Activated naive CD8-positive, alpha-beta T cell (primary cell): ENCODE data around the gene PDE2A.

ENCODE experiments used
- H3K27ac Mint-ChIP-seq: one replicate; pipeline ENCODE4 v1.8.0; 2021; ENCODE audit warnings: mixed read lengths
- H3K27me3 Mint-ChIP-seq: one replicate; pipeline ENCODE4 v1.8.0; 2021; ENCODE audit warnings: mixed read lengths
- H3K36me3 Mint-ChIP-seq: one replicate; pipeline ENCODE4 v1.8.0; 2021; ENCODE audit warnings: mixed read lengths
- H3K4me1 Mint-ChIP-seq: one replicate; pipeline ENCODE4 v1.8.0; 2021; ENCODE audit warnings: low read depth, mixed read lengths
- H3K4me3 Mint-ChIP-seq: one replicate; pipeline ENCODE4 v1.8.0; 2021; ENCODE audit warnings: mild to moderate bottlenecking, mixed read lengths
- H3K9me3 Mint-ChIP-seq: one replicate; pipeline ENCODE4 v1.8.0; 2021; ENCODE audit warnings: low read depth, mixed read lengths

Gene PDE2A

GRCh38 chr11:72673943-72674828 is at the start of gene PDE2A:
PDE2A (minus strand) TSS chr11:72674422; CDS start chr11:72674207, 215 bp downstream.
- no peak within 1 kb of the TSS for H3K4me3 Mint-ChIP-seq
- peaks cover 36% of the 10 kb centered on the region for H3K27me3 Mint-ChIP-seq
- H3K9me3 Mint-ChIP-seq = no peaks in the 10 kb centered on the region
- H3K4me1 Mint-ChIP-seq = peaks cover 5% of the 10 kb centered on the region
- H3K27ac Mint-ChIP-seq = no peak within 1 kb of the TSS
- no peaks in the 10 kb centered on the region for H3K36me3 Mint-ChIP-seq

GRCh38 chr11:72723508-72723907 is 49.3 kb upstream of the PDE2A start:
- H3K27ac Mint-ChIP-seq = no peak overlapping the region
- peaks cover 48% of the 10 kb centered on the region for H3K4me1 Mint-ChIP-seq
- peaks cover 3% of the 10 kb centered on the region for H3K36me3 Mint-ChIP-seq
- H3K4me3 Mint-ChIP-seq = peak overlapping the region; percentile 30
- H3K9me3 Mint-ChIP-seq = no peaks in the 10 kb centered on the region
- H3K27me3 Mint-ChIP-seq = no peaks in the 10 kb centered on the region

GRCh38 chr11:72722050-72722748 is 48.0 kb upstream of the PDE2A start:
- Mint-ChIP-seq H3K4me3 (peak overlapping the region; percentile 99), H3K4me1 (peaks cover 54% of the 10 kb centered on the region), H3K9me3 (no peaks in the 10 kb centered on the region), H3K36me3 (peaks cover 3% of the 10 kb centered on the region), H3K27me3 (no peaks in the 10 kb centered on the region), H3K27ac (peak overlapping the region; percentile 98)

DNA sequence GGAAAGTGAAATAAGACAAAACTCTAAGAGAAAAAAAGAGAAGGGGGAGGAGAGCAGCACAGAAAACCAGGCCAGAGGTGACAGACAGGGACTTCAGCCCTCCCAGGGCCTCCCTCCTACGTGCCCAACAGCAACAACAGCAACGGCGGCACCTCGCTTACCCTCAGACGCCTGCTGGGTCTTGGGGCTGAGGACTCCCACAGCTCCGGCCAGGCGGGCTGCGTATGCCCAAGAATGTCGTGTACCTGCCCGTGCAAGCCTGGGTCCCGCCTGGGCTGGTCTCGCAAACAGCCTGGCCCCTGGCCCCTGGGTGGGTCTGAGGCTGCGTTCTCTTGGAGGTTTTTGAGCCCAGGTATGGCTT is 47.4 kb upstream of the PDE2A start:
- Mint-ChIP-seq H3K27me3 (no peaks in the 10 kb centered on the region), H3K9me3 (no peaks in the 10 kb centered on the region), H3K4me1 (peaks cover 54% of the 10 kb centered on the region), H3K36me3 (peaks cover 3% of the 10 kb centered on the region), H3K27ac (peak overlapping the region; percentile 98), H3K4me3 (peak overlapping the region; percentile 99)

- Mint-ChIP-seq H3K4me1 (peaks cover 54% of the 10 kb centered on the region), H3K9me3 (no peaks in the 10 kb centered on the region), H3K36me3 (peaks cover 3% of the 10 kb centered on the region), H3K27ac (peak overlapping the region; percentile 98), H3K27me3 (no peaks in the 10 kb centered on the region), H3K4me3 (peak overlapping the region; percentile 99)
Measured at GRCh38 chr11:72721276-72721675, 47.1 kb upstream of the PDE2A start.

DNA sequence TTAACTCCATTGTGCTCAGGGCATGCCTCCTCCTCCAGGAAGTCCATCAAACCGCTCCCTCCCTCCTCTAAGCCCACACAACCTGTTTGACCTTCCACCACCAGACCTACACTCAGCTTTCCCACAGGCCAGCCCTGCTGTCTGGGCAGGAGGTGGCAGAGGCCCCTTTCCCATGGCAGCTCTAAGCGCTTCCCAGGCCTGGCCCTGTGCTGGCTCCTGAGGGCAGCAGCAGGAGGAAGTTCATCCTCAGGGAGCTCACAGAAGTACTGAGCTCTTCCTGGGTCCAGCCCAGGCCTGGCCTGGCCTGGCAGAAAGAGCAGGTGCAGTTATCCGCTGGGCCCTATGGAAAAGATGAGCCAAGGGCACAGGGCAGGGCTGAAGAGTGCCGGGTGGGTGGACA is 46.6 kb upstream of the PDE2A start:
- Mint-ChIP-seq H3K36me3 (peaks cover 3% of the 10 kb centered on the region), H3K27me3 (no peaks in the 10 kb centered on the region)

GRCh38 chr11:72720047-72720446 is 45.8 kb upstream of the PDE2A start:
- H3K4me3 Mint-ChIP-seq = peak overlapping the region; percentile 99
- peak overlapping the region; percentile 98 for H3K27ac Mint-ChIP-seq
- H3K4me1 Mint-ChIP-seq = peaks cover 54% of the 10 kb centered on the region
- H3K36me3 Mint-ChIP-seq = peaks cover under 1% of the 10 kb centered on the region
- no peaks in the 10 kb centered on the region for H3K27me3 Mint-ChIP-seq
- H3K9me3 Mint-ChIP-seq = no peaks in the 10 kb centered on the region

More for the DNA sequence above, 46.6 kb upstream of the PDE2A start:
- H3K4me3 Mint-ChIP-seq = peak overlapping the region; percentile 99
- no peaks in the 10 kb centered on the region for H3K9me3 Mint-ChIP-seq
- peaks cover 57% of the 10 kb centered on the region for H3K4me1 Mint-ChIP-seq
- peak overlapping the region; percentile 98 for H3K27ac Mint-ChIP-seq

DNA sequence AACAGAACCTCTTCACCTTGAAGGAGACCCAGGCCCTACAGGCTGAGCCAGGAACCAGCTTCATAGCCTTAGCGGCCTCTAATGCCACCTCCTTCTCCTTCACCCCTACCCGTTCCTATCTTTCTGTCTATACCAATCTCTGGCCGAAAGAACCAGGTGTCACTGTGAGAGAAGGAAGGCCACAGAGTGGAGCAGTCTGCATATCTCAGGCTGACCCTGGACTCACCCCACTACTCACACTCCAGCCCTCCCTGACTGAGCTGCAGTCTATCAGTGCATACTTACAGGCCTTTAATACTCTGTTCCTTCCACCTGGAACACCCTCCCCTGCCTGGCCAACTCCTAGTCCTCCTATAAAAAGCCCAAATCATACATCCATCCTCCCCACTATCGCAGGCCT is 45.3 kb upstream of the PDE2A start:
- Mint-ChIP-seq H3K9me3 (no peaks in the 10 kb centered on the region), H3K4me1 (peaks cover 58% of the 10 kb centered on the region), H3K4me3 (peak overlapping the region; percentile 99), H3K36me3 (no peaks in the 10 kb centered on the region), H3K27ac (peak overlapping the region; percentile 98), H3K27me3 (no peaks in the 10 kb centered on the region)

GRCh38 chr11:72719144-72719543 is 44.9 kb upstream of the PDE2A start:
- Mint-ChIP-seq H3K4me1 (peaks cover 61% of the 10 kb centered on the region), H3K27ac (peak overlapping the region; percentile 98), H3K4me3 (peak overlapping the region; percentile 99), H3K27me3 (no peaks in the 10 kb centered on the region), H3K36me3 (no peaks in the 10 kb centered on the region), H3K9me3 (no peaks in the 10 kb centered on the region)

- no peaks in the 10 kb centered on the region for H3K27me3 Mint-ChIP-seq
- no peak overlapping the region for H3K4me3 Mint-ChIP-seq
- no peaks in the 10 kb centered on the region for H3K9me3 Mint-ChIP-seq
- H3K27ac Mint-ChIP-seq = no peak overlapping the region
- no peaks in the 10 kb centered on the region for H3K36me3 Mint-ChIP-seq
- peaks cover 56% of the 10 kb centered on the region for H3K4me1 Mint-ChIP-seq
Measured at GRCh38 chr11:72718101-72718501, 43.9 kb upstream of the PDE2A start.

DNA sequence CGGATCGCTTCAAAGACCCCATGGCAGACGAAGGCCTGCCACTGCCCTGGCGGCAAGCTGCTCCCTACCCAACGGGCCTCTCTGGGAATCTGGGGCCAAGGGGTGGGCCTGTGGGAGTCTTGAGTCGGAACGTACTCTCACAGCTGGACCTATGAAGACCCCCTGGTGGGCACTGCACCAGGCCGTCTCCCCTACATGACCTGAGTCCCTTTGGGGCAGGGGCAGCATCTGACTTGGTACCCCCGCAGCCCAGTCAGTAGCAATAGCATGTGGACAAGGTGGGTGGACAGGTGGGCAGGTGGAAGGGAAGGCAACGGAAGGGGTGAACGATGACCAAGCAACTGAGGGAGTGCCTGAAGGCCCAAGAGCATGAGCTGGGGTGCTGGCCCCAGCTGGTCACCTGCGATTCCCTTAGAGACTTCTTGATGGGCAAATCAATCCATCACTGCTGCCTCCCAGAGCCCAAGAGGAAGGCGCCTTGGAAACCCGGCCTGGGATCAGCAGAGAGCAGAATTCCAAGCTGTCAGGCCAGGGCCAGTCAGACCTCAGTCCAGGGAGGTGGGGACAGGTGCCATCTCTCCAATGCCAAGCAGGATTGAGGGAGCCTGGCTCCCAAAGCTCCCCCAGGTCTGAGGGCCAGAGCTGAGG is 42.7 kb upstream of the PDE2A start:
- H3K4me1 Mint-ChIP-seq = peaks cover 51% of the 10 kb centered on the region

GRCh38 chr11:72716290-72716689 is 42.1 kb upstream of the PDE2A start:
- Mint-ChIP-seq H3K9me3 (no peaks in the 10 kb centered on the region), H3K4me1 (peaks cover 48% of the 10 kb centered on the region), H3K36me3 (no peaks in the 10 kb centered on the region), H3K4me3 (no peak overlapping the region), H3K27ac (no peak overlapping the region), H3K27me3 (no peaks in the 10 kb centered on the region)

More for the DNA sequence above, 42.7 kb upstream of the PDE2A start:
- Mint-ChIP-seq H3K9me3 (no peaks in the 10 kb centered on the region), H3K27ac (no peak overlapping the region), H3K4me3 (no peak overlapping the region), H3K27me3 (no peaks in the 10 kb centered on the region), H3K36me3 (no peaks in the 10 kb centered on the region)

- Mint-ChIP-seq H3K4me1 (peaks cover 19% of the 10 kb centered on the region), H3K4me3 (no peak overlapping the region), H3K36me3 (no peaks in the 10 kb centered on the region), H3K27me3 (no peaks in the 10 kb centered on the region), H3K27ac (peak overlapping the region; percentile 8), H3K9me3 (no peaks in the 10 kb centered on the region)
Measured at GRCh38 chr11:72712841-72713240, 38.6 kb upstream of the PDE2A start.

GRCh38 chr11:72712168-72712751 is 38.0 kb upstream of the PDE2A start:
- H3K27ac Mint-ChIP-seq = peak overlapping the region; percentile 8
- no peaks in the 10 kb centered on the region for H3K27me3 Mint-ChIP-seq
- no peak overlapping the region for H3K4me3 Mint-ChIP-seq
- H3K4me1 Mint-ChIP-seq = peaks cover 16% of the 10 kb centered on the region
- H3K9me3 Mint-ChIP-seq = no peaks in the 10 kb centered on the region
- H3K36me3 Mint-ChIP-seq = no peaks in the 10 kb centered on the region

GRCh38 chr11:72711141-72711540 is 36.9 kb upstream of the PDE2A start:
- Mint-ChIP-seq H3K36me3 (no peaks in the 10 kb centered on the region), H3K9me3 (no peaks in the 10 kb centered on the region), H3K27ac (no peak overlapping the region), H3K4me1 (peaks cover 13% of the 10 kb centered on the region), H3K27me3 (no peaks in the 10 kb centered on the region), H3K4me3 (no peak overlapping the region)
